Measurements from ENCODE around the gene UBE2E3. TPM values are rescaled to one million over a fixed set of nuclear protein-coding genes. Genes with fewer than 3 reads are reported as not detected.

The UBE2E3 gene
- total and polyA plus RNA-seq, 4 donors = 21.3 to 51.5 (median 32.0) TPM

- TF ChIP-seq GABPA (IDR thresholded peaks at IDR 0.05 in 1 of 2, conservative IDR thresholded peaks at IDR 0.05 in 1 of 2) = no peak
- no peak for TF ChIP-seq FOXA1 (IDR thresholded peaks at IDR 0.05)
- TF ChIP-seq RXRA (IDR thresholded peaks at IDR 0.05) = no peak
- TF ChIP-seq CTCF (IDR thresholded peaks at IDR 0.05; ENCODE audit: low read depth, low read length, missing input control) = no peak
- no peak for TF ChIP-seq ATF3 (IDR thresholded peaks at IDR 0.05)
- no peak for TF ChIP-seq MAX (IDR thresholded peaks at IDR 0.05)
- no peak for TF ChIP-seq ZBTB33 (IDR thresholded peaks at IDR 0.05)
- no peak for TF ChIP-seq REST (IDR thresholded peaks at IDR 0.05)
- no peak for TF ChIP-seq RAD21 (IDR thresholded peaks at IDR 0.05)
- no peak for TF ChIP-seq YY1 (IDR thresholded peaks at IDR 0.05)
- TF ChIP-seq SP1 (IDR thresholded peaks at IDR 0.05) = no peak
- 31% methylated on average over 1 of the region's 1 CpG for WGBS
- Histone ChIP-seq H3K9me3 (ENCODE audit: control insufficient read depth in 4 of 4, low read length in 3 of 4) (no peaks in the 10 kb centered on the region), H3K4me3 (ENCODE audit: low read depth in 1 of 3, low read length in 3 of 3) (no peak overlapping the region), H3K9ac (ENCODE audit: low read depth in 1 of 2, low read length in 2 of 2) (no peak overlapping the region), H3K4me1 (ENCODE audit: control insufficient read depth in 4 of 4, insufficient read depth in 4 of 4, low read length in 3 of 4) (no peaks in the 10 kb centered on the region), H3K36me3 (ENCODE audit: control insufficient read depth in 4 of 4, insufficient read depth in 3 of 4, low read depth in 1 of 4, low read length in 3 of 4) (no peaks in the 10 kb centered on the region), H3K27ac (ENCODE audit: low read depth in 1 of 2, low read length in 2 of 2) (no peak overlapping the region), H3K27me3 (ENCODE audit: control insufficient read depth in 4 of 4, insufficient read depth in 4 of 4, low read length in 3 of 4) (no peaks in the 10 kb centered on the region)
- DNase-seq (ENCODE audit: low spot score) = no peak
Measured at GRCh38 chr2:180969124-180969523, 11.3 kb upstream of the UBE2E3 start.

GRCh38 chr2:180970016-180970415, 10.4 kb upstream of the UBE2E3 start:
- TF ChIP-seq HNF4A (conservative IDR thresholded peaks at IDR 0.05) = no peak
- no peak for TF ChIP-seq RAD21 (IDR thresholded peaks at IDR 0.05)
- no peak for TF ChIP-seq REST (IDR thresholded peaks at IDR 0.05)
- H3K36me3 ChIP-seq (ENCODE audit: control insufficient read depth in 4 of 4, insufficient read depth in 3 of 4, low read depth in 1 of 4, low read length in 3 of 4) = no peaks in the 10 kb centered on the region
- H3K4me1 ChIP-seq (ENCODE audit: control insufficient read depth in 4 of 4, insufficient read depth in 4 of 4, low read length in 3 of 4) = no peaks in the 10 kb centered on the region
- no peaks in the 10 kb centered on the region for H3K27me3 ChIP-seq (ENCODE audit: control insufficient read depth in 4 of 4, insufficient read depth in 4 of 4, low read length in 3 of 4)
- no peaks in the 10 kb centered on the region for H3K9me3 ChIP-seq (ENCODE audit: control insufficient read depth in 4 of 4, low read length in 3 of 4)
- 55% methylated on average over 3 of the region's 3 CpGs for WGBS
- H3K4me3 ChIP-seq (ENCODE audit: low read depth in 1 of 3, low read length in 3 of 3) = no peak overlapping the region
- no peak overlapping the region for H3K9ac ChIP-seq (ENCODE audit: low read depth in 1 of 2, low read length in 2 of 2)
- no peak for DNase-seq (ENCODE audit: low spot score)
- H3K27ac ChIP-seq (ENCODE audit: low read depth in 1 of 2, low read length in 2 of 2) = no peak overlapping the region

All from liver (tissue), 9 donors.